LNCaP clone FGC (cell line): ENCODE data around the gene EFNA5.

Source experiments
- DNase-seq: peaks from one replicate; pipeline ENCODE4 v3.0.0-alpha.2; 2011; ENCODE audit warnings: low read depth
- H3K4me3 ChIP-seq: 2 replicates; pipeline ENCODE4 v1.5.1; 2011; ENCODE audit warnings: mild to moderate bottlenecking, low read depth, low read length, control low read depth
- TF ChIP-seq, protein P1 (sequence below): IDR thresholded peaks from 2 replicates; pipeline ENCODE4 v1.5.1; 2012; ENCODE audit warnings: mild to moderate bottlenecking; ENCODE audit not compliant: control insufficient read depth, insufficient read depth; ENCODE audit errors: extremely low read depth

EFNA5 gene

DNA sequence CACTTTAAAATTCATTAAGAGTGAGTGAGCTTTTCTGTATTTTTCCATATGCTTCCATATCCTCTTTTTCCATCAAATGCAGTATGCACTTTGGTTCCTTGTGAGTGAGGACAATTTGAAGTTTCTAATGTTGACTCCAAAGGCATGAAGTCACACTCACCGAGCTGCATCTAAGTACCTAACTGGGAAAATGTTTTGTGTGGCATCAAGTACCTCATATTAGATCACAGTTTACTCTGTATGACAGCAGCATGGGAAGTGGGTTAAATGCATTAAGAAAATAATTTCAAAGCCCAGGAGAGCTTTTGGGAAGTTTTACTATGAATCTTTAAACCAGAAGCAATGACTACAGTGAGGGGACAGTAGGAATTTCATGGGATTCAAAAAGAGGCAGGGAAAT, 207.0 kb downstream of the EFNA5 start:
- TF ChIP-seq, protein P1, sequence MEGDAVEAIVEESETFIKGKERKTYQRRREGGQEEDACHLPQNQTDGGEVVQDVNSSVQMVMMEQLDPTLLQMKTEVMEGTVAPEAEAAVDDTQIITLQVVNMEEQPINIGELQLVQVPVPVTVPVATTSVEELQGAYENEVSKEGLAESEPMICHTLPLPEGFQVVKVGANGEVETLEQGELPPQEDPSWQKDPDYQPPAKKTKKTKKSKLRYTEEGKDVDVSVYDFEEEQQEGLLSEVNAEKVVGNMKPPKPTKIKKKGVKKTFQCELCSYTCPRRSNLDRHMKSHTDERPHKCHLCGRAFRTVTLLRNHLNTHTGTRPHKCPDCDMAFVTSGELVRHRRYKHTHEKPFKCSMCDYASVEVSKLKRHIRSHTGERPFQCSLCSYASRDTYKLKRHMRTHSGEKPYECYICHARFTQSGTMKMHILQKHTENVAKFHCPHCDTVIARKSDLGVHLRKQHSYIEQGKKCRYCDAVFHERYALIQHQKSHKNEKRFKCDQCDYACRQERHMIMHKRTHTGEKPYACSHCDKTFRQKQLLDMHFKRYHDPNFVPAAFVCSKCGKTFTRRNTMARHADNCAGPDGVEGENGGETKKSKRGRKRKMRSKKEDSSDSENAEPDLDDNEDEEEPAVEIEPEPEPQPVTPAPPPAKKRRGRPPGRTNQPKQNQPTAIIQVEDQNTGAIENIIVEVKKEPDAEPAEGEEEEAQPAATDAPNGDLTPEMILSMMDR = no peak
- no peak overlapping the region for H3K4me3 ChIP-seq

DNA sequence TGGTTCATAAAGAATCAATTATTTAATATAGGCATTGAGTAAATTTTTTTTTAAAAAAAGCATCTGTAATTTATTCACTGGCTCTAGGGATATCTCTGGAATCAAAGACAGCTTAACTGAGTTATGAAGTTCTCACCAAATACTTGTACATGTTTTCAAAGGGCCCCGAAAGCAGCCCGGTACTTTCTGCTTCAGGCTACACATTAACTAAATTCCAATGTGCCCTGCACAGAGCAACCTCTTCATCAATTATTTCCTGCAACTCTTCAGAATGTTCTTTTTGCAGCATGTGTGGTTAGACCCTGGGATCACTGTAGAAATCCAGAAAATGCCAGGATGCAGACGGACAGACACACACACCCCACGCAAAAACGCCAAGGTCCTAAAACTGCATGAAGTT, 209.0 kb downstream of the EFNA5 start:
- H3K4me3 ChIP-seq = no peak overlapping the region
- TF ChIP-seq, protein P1 = no peak
- no peak for DNase-seq

More for the DNA sequence above, 207.0 kb downstream of the EFNA5 start:
- DNase-seq = no peak

DNA sequence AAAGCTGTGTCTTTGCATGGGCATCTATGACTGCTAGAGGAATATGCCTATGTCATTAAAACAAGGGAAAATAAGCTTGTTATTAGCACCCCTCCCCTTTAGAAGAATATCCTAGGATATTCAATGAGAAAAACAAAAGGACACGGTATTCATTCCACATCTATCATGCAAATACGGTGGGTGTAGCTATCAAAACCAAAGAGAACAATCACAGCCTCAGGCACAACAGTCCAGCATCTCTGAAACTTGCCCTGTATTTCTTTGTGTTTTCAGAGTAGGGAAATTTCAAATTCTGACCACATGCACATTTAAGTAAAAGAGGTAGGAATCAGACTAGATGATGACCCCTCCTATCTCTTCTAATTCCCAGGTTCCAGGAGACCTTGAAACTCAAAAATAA, 209.9 kb downstream of the EFNA5 start:
- no peak overlapping the region for H3K4me3 ChIP-seq
- no peak for DNase-seq
- TF ChIP-seq, protein P1 = no peak

DNA sequence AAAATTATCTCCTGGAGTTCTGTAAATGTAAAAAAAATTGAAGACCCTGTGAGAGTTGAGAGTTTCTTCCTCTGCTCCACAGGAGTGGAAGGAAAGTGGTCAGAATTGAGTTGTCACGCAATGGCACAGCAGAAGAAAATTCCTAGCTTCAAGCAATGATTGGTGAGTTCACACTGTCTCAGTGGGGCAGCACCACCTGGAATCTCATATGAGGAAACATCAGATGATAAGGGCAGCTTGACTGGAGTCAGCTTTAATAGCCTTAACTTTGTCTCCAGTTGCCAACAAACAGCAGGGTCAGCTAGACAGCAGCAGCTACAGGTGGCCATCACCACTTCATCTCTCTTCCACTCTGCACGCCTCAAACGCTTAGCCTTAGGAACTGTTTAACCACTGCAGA, 211.1 kb downstream of the EFNA5 start:
- TF ChIP-seq, protein P1 = no peak
- DNase-seq = no peak
- no peak overlapping the region for H3K4me3 ChIP-seq

DNA sequence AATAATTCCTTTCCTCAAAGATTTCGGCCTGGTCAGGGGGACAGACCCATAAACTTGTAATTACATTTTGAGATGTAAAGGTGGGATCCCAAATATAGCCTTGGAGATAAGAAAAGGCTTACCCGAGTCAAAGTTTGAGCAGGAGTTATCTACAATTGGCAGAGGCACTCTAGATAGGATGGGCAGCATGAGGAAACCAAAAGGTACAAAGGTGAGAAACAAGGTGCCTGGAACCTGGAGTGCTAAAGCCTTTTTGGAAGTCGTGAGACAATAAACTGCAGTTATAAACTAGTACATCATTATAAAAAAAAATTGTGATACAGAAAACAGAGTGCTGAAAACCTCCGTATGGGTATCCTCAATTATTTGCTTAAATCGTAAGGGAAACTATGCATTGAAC, 212.4 kb downstream of the EFNA5 start:
- TF ChIP-seq, protein P1 = no peak
- DNase-seq = no peak
- H3K4me3 ChIP-seq = no peak overlapping the region

DNA sequence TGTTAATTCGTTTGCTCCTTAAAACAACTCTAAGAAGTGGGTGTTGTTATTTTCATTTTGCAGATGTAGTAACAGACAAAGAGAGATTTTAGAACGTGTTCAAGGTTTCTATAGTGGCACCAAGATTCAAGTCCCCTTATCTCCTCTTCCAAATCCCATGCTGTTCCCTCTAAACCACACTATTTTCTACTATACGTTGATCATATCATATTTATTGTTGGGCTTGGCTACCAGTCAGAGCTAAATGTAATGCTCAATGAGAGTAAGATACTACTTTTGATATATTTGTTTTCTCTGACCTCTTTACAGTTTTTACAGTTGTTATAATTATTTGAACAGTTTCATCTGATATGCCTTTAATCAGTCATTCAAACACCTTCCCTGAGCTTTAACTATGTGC, 212.9 kb downstream of the EFNA5 start:
- TF ChIP-seq, protein P1 = no peak
- peak; percentile 52 for DNase-seq
- no peak overlapping the region for H3K4me3 ChIP-seq

DNA sequence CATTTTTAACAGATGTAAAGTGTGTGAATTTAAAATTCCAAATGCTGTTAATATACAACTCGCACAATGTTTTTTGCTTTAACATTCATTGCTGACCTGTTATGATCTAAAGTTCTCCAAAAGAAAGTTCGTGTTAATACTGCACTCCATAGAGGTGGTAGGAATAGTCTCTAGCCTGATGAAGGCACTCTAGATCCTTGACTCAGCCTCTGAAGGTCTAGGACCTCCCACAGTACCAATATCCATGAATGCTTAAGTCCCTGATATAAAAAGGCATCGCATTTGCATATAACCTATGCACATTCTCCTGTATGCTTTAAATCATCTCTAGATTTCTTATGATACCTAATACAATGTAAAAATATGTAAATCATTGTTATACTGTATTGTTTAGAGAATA, 213.6 kb downstream of the EFNA5 start:
- no peak overlapping the region for H3K4me3 ChIP-seq
- no peak for DNase-seq
- TF ChIP-seq, protein P1 = peak; percentile 17; the same call in 1 of the 2 replicates
